ENCODE measurements around the gene PIGS. TPM values are rescaled to one million over a fixed set of nuclear protein-coding genes. Genes with fewer than 3 reads are reported as not detected.
"Not testable (repeated sequence)": the region's sequence is repeated elsewhere in the genome, so short reads cannot be mapped to it uniquely, and the experiment has no call there.

Gene PIGS
- polyA plus RNA-seq, 1 of the 3 experiments (the other 2 are of a cell fraction) = 78.5 TPM

DNA sequence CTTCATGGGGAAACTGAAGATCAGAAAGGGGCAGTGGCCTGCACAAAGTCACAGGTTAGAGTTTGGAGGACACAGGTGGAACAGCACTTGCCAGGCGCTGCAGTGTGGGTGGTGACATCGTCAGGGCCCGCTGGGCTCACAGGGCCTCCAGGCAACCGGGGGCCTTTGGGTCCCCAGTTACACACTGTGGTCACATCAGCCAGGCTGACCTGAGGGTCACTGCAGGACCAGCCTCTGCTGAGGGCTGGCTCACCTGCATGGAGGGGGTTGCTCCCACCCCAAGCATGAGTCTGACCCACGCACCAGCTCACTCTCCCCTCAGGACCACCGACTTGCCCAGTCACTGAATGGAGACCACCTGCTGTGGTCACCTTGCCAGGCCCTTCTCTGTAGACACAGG is 48.1 kb downstream of the PIGS start (continued):
- TF ChIP-seq, protein P1, sequence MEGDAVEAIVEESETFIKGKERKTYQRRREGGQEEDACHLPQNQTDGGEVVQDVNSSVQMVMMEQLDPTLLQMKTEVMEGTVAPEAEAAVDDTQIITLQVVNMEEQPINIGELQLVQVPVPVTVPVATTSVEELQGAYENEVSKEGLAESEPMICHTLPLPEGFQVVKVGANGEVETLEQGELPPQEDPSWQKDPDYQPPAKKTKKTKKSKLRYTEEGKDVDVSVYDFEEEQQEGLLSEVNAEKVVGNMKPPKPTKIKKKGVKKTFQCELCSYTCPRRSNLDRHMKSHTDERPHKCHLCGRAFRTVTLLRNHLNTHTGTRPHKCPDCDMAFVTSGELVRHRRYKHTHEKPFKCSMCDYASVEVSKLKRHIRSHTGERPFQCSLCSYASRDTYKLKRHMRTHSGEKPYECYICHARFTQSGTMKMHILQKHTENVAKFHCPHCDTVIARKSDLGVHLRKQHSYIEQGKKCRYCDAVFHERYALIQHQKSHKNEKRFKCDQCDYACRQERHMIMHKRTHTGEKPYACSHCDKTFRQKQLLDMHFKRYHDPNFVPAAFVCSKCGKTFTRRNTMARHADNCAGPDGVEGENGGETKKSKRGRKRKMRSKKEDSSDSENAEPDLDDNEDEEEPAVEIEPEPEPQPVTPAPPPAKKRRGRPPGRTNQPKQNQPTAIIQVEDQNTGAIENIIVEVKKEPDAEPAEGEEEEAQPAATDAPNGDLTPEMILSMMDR (IDR thresholded peaks at IDR 0.05) = no peak
- TF ChIP-seq NFIC (IDR thresholded peaks at IDR 0.05; ENCODE audit: borderline replicate concordance) (no peak), JUND (IDR thresholded peaks at IDR 0.05) (no peak), NRF1 (IDR thresholded peaks at IDR 0.05; ENCODE audit: low read depth, low read length) (no peak), TAF1 (IDR thresholded peaks at IDR 0.05; ENCODE audit: borderline replicate concordance, low read depth, low read length) (no peak)
- TF ChIP-seq, protein P2, sequence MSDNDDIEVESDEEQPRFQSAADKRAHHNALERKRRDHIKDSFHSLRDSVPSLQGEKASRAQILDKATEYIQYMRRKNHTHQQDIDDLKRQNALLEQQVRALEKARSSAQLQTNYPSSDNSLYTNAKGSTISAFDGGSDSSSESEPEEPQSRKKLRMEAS (IDR thresholded peaks at IDR 0.05; ENCODE audit: low read depth) = no peak

DNA sequence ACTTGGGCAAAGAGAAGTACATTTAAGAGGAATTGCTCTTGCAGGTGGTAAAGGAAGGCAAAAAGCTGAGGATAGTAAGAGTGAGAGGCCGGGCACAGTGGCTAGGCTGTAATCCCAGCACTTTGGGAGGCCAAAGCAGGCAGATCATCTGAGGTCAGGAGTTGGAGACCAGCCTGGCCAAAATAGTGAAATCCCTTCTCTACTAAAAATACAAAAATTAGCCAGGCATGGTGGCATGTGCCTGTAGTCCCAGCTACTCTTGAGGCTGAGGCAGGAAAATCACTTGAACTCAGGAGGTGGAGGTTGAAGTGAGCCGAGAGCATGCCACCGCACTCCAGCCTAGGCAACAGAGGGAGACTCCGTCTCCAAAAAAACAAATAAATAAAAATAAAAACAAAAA is 49.0 kb downstream of the PIGS start:
- H3K4me3 ChIP-seq (ENCODE audit: low read depth in 2 of 2, low read length in 1 of 2); DNase-seq; H3F3A ChIP-seq (replicated peaks; ENCODE audit: insufficient read depth); H3K79me2 ChIP-seq (ENCODE audit: insufficient read depth); POLR2A ChIA-PET; H3K9me3 ChIP-seq; H3K4me1 ChIP-seq (ENCODE audit: control insufficient read depth in 1 of 2, insufficient read depth in 2 of 2, low read depth in 1 of 2, low read length in 1 of 2); H3K9ac ChIP-seq; H3K27me3 ChIP-seq (ENCODE audit: insufficient read depth); H3K27ac ChIP-seq (ENCODE audit: low read depth in 2 of 2, low read length in 1 of 2); H3K4me2 ChIP-seq; H3K9me2 ChIP-seq; H3K36me3 ChIP-seq (replicated peaks in 1 of 2; ENCODE audit: control insufficient read depth in 1 of 2, insufficient read depth in 2 of 2, low read length in 1 of 2); H2AFZ ChIP-seq (ENCODE audit: low read depth); H4K20me1 ChIP-seq (ENCODE audit: insufficient read depth): not testable (repeated sequence)
- WGBS (ENCODE audit: low lambda C conversion rate) = 78% methylated on average over 4 of the region's 4 CpGs
- CTCF ChIA-PET = interaction anchor here (0.9 to 1.2 kb wide), 2 partner anchors 18 to 25 kb away, joined by 3 to 4 read pairs; no protein-coding TSS in a partner anchor

DNA sequence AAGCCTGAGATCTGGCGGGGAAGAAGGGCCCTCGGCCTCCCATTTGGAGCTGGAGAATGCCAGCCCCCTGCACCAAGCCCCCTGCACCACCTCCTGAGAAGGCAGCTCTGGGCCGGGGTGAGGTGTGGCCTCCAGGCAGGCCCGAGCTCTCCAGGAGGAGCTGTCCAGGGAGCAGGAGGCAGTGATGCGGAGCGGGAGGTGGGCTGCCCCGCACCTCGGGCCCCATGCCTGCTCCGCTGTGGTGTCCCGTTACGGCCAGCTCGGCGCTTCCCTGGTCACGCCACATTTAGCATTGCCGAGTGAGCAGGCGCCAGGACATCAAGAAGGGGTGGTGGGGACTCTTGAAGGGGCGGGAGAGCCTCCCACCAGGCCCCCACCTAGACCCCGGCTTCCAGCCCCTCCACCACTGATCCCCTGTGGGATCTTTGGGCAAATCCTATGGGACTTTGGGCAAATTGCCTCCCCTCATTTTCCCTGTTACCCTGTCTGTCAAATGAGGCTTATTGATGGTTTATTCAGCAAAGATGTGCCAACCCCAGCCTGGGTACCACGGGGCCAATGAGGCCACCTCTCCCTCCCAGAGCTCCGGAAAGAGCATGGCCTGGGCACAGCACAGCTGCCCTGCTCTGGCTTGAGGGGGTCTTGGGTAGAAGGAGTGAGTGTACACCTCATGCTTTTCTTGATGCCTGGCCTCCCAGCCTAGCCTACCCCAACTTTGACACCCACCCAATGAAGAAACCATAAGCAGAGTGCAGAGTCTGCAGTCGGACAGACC is 49.8 kb downstream of the PIGS start:
- POLR2A ChIA-PET = no interaction called here
- no peaks in the 10 kb centered on the region for H3K9me2 ChIP-seq
- TF ChIP-seq POLR2AphosphoS5 (IDR thresholded peaks at IDR 0.05; ENCODE audit: low read depth, low read length) (no peak), MEF2A (IDR thresholded peaks at IDR 0.05; ENCODE audit: borderline replicate concordance, low read depth) (no peak), MXI1 (IDR thresholded peaks at IDR 0.05; ENCODE audit: low read depth, low read length) (no peak), RCOR1 (IDR thresholded peaks at IDR 0.05; ENCODE audit: low read length) (no peak), SIN3A (IDR thresholded peaks at IDR 0.05; ENCODE audit: borderline replicate concordance, low read depth, low read length) (no peak), RFX5 (IDR thresholded peaks at IDR 0.05; ENCODE audit: low read length) (no peak), FOSL2 (IDR thresholded peaks at IDR 0.05; ENCODE audit: borderline replicate concordance, low read depth) (no peak), RXRA (IDR thresholded peaks at IDR 0.05; ENCODE audit: borderline replicate concordance, low read depth) (no peak), GATA2 (CRISPR knock-in tag; IDR thresholded peaks at IDR 0.05) (no peak), TAF1 (IDR thresholded peaks at IDR 0.05; ENCODE audit: borderline replicate concordance, low read depth, low read length) (no peak)
- TF ChIP-seq, protein P3, sequence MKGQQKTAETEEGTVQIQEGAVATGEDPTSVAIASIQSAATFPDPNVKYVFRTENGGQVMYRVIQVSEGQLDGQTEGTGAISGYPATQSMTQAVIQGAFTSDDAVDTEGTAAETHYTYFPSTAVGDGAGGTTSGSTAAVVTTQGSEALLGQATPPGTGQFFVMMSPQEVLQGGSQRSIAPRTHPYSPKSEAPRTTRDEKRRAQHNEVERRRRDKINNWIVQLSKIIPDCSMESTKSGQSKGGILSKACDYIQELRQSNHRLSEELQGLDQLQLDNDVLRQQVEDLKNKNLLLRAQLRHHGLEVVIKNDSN (IDR thresholded peaks at IDR 0.05; ENCODE audit: borderline replicate concordance, low read depth) = no peak
- TF ChIP-seq, protein P4, sequence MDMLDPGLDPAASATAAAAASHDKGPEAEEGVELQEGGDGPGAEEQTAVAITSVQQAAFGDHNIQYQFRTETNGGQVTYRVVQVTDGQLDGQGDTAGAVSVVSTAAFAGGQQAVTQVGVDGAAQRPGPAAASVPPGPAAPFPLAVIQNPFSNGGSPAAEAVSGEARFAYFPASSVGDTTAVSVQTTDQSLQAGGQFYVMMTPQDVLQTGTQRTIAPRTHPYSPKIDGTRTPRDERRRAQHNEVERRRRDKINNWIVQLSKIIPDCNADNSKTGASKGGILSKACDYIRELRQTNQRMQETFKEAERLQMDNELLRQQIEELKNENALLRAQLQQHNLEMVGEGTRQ (IDR thresholded peaks at IDR 0.05; ENCODE audit: borderline replicate concordance, low read depth, low read length) = no peak
- TF ChIP-seq, protein P5, sequence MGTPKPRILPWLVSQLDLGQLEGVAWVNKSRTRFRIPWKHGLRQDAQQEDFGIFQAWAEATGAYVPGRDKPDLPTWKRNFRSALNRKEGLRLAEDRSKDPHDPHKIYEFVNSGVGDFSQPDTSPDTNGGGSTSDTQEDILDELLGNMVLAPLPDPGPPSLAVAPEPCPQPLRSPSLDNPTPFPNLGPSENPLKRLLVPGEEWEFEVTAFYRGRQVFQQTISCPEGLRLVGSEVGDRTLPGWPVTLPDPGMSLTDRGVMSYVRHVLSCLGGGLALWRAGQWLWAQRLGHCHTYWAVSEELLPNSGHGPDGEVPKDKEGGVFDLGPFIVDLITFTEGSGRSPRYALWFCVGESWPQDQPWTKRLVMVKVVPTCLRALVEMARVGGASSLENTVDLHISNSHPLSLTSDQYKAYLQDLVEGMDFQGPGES (IDR thresholded peaks at IDR 0.05; ENCODE audit: low read depth, low read length) = no peak
- TF ChIP-seq, protein P2 (IDR thresholded peaks at IDR 0.05; ENCODE audit: low read depth) = no peak
- TF ChIP-seq, protein P6, sequence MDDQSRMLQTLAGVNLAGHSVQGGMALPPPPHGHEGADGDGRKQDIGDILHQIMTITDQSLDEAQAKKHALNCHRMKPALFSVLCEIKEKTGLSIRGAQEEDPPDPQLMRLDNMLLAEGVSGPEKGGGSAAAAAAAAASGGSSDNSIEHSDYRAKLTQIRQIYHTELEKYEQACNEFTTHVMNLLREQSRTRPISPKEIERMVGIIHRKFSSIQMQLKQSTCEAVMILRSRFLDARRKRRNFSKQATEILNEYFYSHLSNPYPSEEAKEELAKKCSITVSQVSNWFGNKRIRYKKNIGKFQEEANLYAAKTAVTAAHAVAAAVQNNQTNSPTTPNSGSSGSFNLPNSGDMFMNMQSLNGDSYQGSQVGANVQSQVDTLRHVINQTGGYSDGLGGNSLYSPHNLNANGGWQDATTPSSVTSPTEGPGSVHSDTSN (IDR thresholded peaks at IDR 0.05) = no peak

More for the DNA sequence above, 49.8 kb downstream of the PIGS start:
- H4K20me1 ChIP-seq (ENCODE audit: insufficient read depth) = no peaks in the 10 kb centered on the region
- no peaks in the 10 kb centered on the region for H3K9me3 ChIP-seq
- no peaks in the 10 kb centered on the region for H3K27me3 ChIP-seq (ENCODE audit: insufficient read depth)
- H3K36me3 ChIP-seq (replicated peaks in 1 of 2; ENCODE audit: control insufficient read depth in 1 of 2, insufficient read depth in 2 of 2, low read length in 1 of 2) = no peaks in the 10 kb centered on the region
- H3K4me3 ChIP-seq (ENCODE audit: low read depth in 2 of 2, low read length in 1 of 2) = no peak overlapping the region
- CTCF ChIA-PET = interaction anchor here (1.1 to 2.9 kb wide), 5 partner anchors 19 to 27 kb away, joined by 3 to 14 read pairs (median 5); no protein-coding TSS in a partner anchor
- no peak for DNase-seq
- H3F3A ChIP-seq (replicated peaks; ENCODE audit: insufficient read depth) = no peaks in the 10 kb centered on the region
- WGBS (ENCODE audit: low lambda C conversion rate) = 72% methylated on average over 12 of the region's 21 CpGs
- H3K27ac ChIP-seq (ENCODE audit: low read depth in 2 of 2, low read length in 1 of 2) = no peak overlapping the region
- H2AFZ ChIP-seq (ENCODE audit: low read depth) = no peak overlapping the region
- no peaks in the 10 kb centered on the region for H3K79me2 ChIP-seq (ENCODE audit: insufficient read depth)
- H3K4me1 ChIP-seq (ENCODE audit: control insufficient read depth in 1 of 2, insufficient read depth in 2 of 2, low read depth in 1 of 2, low read length in 1 of 2) = peaks cover 0 to 6% of the 10 kb centered on the region in 2 experiments; a peak in 1 of 4 replicates
- no peak overlapping the region for H3K4me2 ChIP-seq
- H3K9ac ChIP-seq = no peak overlapping the region

Measured in SK-N-SH (cell line).